Colonic mucosa (tissue), 4 donors: Measurements from ENCODE around the gene IL7R. TPM values are rescaled to one million over a fixed set of nuclear protein-coding genes. Genes with fewer than 3 reads are reported as not detected.

Experiments
- DNase-seq: peaks from one replicate; pipeline ENCODE4 v3.0.0-alpha.2; 2020
- H3K27ac ChIP-seq: fragments of 200-600 bp; one replicate; pipeline ENCODE4 v1.8.0; 2021
- H3K27me3 ChIP-seq: fragments of 200-600 bp; one replicate; pipeline ENCODE4 v1.8.0; 2021
- H3K36me3 ChIP-seq: fragments of 200-600 bp; one replicate; pipeline ENCODE4 v1.8.0; 2021
- H3K4me1 ChIP-seq: fragments of 200-600 bp; one replicate; pipeline ENCODE4 v1.8.0; 2021; ENCODE audit warnings: mild to moderate bottlenecking
- H3K4me3 ChIP-seq: fragments of 200-600 bp; one replicate; pipeline ENCODE4 v1.8.0; 2021
- H3K9ac ChIP-seq, 2 donors: one replicate each; pipeline ENCODE4 v1.7.0; 2013; ENCODE audit warnings: control low read depth in 2 of 2, low read depth in 2 of 2, low read length in 2 of 2
- H3K9me3 ChIP-seq: fragments of 200-600 bp; one replicate; pipeline ENCODE4 v1.8.0; 2021
- CTCF ChIP-seq: fragments of 200-600 bp; IDR thresholded peaks from one replicate; pipeline ENCODE4 v1.8.0; 2022; ENCODE audit warnings: antibody characterized with exemption, mild to moderate bottlenecking
- intact Hi-C: fragments of 100-400 bp; cut with DNase I; formaldehyde crosslinking; loops from one replicate; pipeline ENCODE4 v1.14.1; 2022
- total RNA-seq, 2 donors: library from RNA; stranded (reverse); fragmentation: NEBNext Ultra II Directional in 1 of 2; extraction: Animal tissue kit (Norgen Biotek cat#: 25700) in 1 of 2; gene quantifications; one replicate each; pipeline ENCODE4 v1.2.1, GENCODE V29; 2021
- donor health status: healthy.
- donor health status: DM: no; HTN: no; CAD: no.
- donor health status: DM: no; HTN: no; CAD: no.

IL7R gene
- total RNA-seq, 2 donors from 2014 or later, result 4.6 to 6.1 TPM

GRCh38 chr5:35903631-35904203 lies 47.0 kb downstream of the IL7R start:
- intact Hi-C loops, result no loop called here

GRCh38 chr5:35904443-35905132 lies 47.9 kb downstream of the IL7R start:
- no peak for DNase-seq
- intact Hi-C loops, result no loop called here
- Histone ChIP-seq H3K27me3 (no peaks in the 10 kb centered on the region), H3K36me3 (no peaks in the 10 kb centered on the region), H3K4me1 (no peaks in the 10 kb centered on the region), H3K9ac (no peak overlapping the region), H3K4me3 (no peak overlapping the region), H3K9me3 (no peaks in the 10 kb centered on the region), H3K27ac (no peak overlapping the region)
- TF ChIP-seq CTCF, result no peak

More at GRCh38 chr5:35903631-35904203, 47.0 kb downstream of the IL7R start:
- Histone ChIP-seq H3K27ac (no peak overlapping the region), H3K4me1 (no peaks in the 10 kb centered on the region), H3K27me3 (no peaks in the 10 kb centered on the region), H3K9me3 (no peaks in the 10 kb centered on the region), H3K9ac (no peak overlapping the region), H3K4me3 (no peak overlapping the region), H3K36me3 (no peaks in the 10 kb centered on the region)
- no peak for DNase-seq
- no peak for TF ChIP-seq CTCF

GRCh38 chr5:35908228-35908627 lies 51.5 kb downstream of the IL7R start:
- Histone ChIP-seq H3K9ac (no peak overlapping the region), H3K27ac (no peak overlapping the region), H3K4me3 (no peak overlapping the region), H3K4me1 (no peaks in the 10 kb centered on the region), H3K27me3 (no peaks in the 10 kb centered on the region), H3K36me3 (no peaks in the 10 kb centered on the region), H3K9me3 (no peaks in the 10 kb centered on the region)
- intact Hi-C loops, result no loop called here
- TF ChIP-seq CTCF, result no peak
- no peak for DNase-seq

- no peaks in the 10 kb centered on the region for H3K4me1 ChIP-seq
- H3K27ac ChIP-seq, result no peak overlapping the region
- no peak overlapping the region for H3K4me3 ChIP-seq
- H3K36me3 ChIP-seq, result no peaks in the 10 kb centered on the region
- no peaks in the 10 kb centered on the region for H3K9me3 ChIP-seq
- TF ChIP-seq CTCF, result no peak
- no peaks in the 10 kb centered on the region for H3K27me3 ChIP-seq
- intact Hi-C loops, result no loop called here
- no peak overlapping the region for H3K9ac ChIP-seq
- DNase-seq, result no peak
These were observed 52.1 kb downstream of the IL7R start for GRCh38 chr5:35908814-35909213.

GRCh38 chr5:35919191-35919590 lies 62.5 kb downstream of the IL7R start:
- no peak for TF ChIP-seq CTCF
- Histone ChIP-seq H3K36me3 (no peaks in the 10 kb centered on the region), H3K9ac (no peak overlapping the region), H3K27me3 (no peaks in the 10 kb centered on the region), H3K4me1 (no peaks in the 10 kb centered on the region), H3K4me3 (no peak overlapping the region), H3K27ac (no peak overlapping the region), H3K9me3 (no peaks in the 10 kb centered on the region)
- no peak for DNase-seq
- intact Hi-C loops, result no loop called here
